Measurements from ENCODE around the gene ZNF76.

ZNF76 gene

GRCh38 chr6:35321091-35321490 is 61.6 kb downstream of the ZNF76 start:
- TF ChIP-seq TAF1 (IDR thresholded peaks at IDR 0.05; ENCODE audit: borderline replicate concordance, insufficient read depth, low read length): no peak
- no peak for TF ChIP-seq POLR2AphosphoS5 (IDR thresholded peaks at IDR 0.05; ENCODE audit: low read depth, low read length)
- TF ChIP-seq FOXP2 (optimal IDR thresholded peaks at IDR 0.05; ENCODE audit: borderline replicate concordance, extremely low read depth, extremely low read length, insufficient read depth): no peak
- no peak for TF ChIP-seq SIN3A (IDR thresholded peaks at IDR 0.05; ENCODE audit: borderline replicate concordance, insufficient read depth, low read length)
- no peak for TF ChIP-seq REST (IDR thresholded peaks at IDR 0.05; ENCODE audit: insufficient read depth in 1 of 2, low read depth in 2 of 2, low read length in 2 of 2)

GRCh38 chr6:35327349-35328027 is 68.0 kb downstream of the ZNF76 start:
- no peak for TF ChIP-seq SIN3A (IDR thresholded peaks at IDR 0.05; ENCODE audit: borderline replicate concordance, insufficient read depth, low read length)
- no peak for TF ChIP-seq REST (IDR thresholded peaks at IDR 0.05; ENCODE audit: insufficient read depth in 1 of 2, low read depth in 2 of 2, low read length in 2 of 2)
- no peak for TF ChIP-seq FOXP2 (optimal IDR thresholded peaks at IDR 0.05; ENCODE audit: borderline replicate concordance, extremely low read depth, extremely low read length, insufficient read depth)
- TF ChIP-seq TAF1 (IDR thresholded peaks at IDR 0.05; ENCODE audit: borderline replicate concordance, insufficient read depth, low read length): no peak
- no peak for TF ChIP-seq POLR2AphosphoS5 (IDR thresholded peaks at IDR 0.05; ENCODE audit: low read depth, low read length)

DNA sequence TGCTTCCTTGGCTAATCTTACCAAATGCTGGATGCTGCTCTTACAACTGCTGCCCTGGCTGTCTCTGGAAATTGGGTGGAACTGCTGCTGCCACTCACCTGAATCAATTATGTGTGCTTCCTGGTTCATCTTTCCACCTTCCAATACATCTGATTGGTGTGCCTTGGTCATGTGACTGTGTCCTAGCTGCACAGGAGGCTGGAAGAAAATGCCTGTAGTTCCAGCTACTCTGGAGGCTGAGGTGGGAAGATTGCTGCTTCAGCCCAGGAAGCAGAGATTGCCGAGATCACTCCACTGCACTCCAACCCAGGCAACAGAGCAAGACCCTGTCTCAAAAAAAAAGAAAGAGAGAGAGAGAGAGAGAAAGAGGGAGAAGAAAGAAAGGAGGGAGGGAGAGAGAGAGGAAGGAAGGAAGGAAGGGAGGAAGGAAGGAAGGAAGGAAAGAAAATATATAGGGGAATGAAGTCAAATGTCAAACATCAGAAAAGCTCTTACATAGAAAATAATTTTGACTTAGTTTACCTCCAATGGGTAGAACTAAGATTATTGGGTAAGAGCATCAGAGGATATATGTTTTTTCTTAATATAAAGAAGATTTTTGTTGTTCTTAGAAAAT is 68.7 kb downstream of the ZNF76 start:
- TF ChIP-seq FOXP2 (optimal IDR thresholded peaks at IDR 0.05; ENCODE audit: borderline replicate concordance, extremely low read depth, extremely low read length, insufficient read depth) (no peak), REST (IDR thresholded peaks at IDR 0.05; ENCODE audit: insufficient read depth in 1 of 2, low read depth in 2 of 2, low read length in 2 of 2) (no peak), TAF1 (IDR thresholded peaks at IDR 0.05; ENCODE audit: borderline replicate concordance, insufficient read depth, low read length) (no peak), POLR2AphosphoS5 (IDR thresholded peaks at IDR 0.05; ENCODE audit: low read depth, low read length) (no peak), SIN3A (IDR thresholded peaks at IDR 0.05; ENCODE audit: borderline replicate concordance, insufficient read depth, low read length) (no peak)

DNA sequence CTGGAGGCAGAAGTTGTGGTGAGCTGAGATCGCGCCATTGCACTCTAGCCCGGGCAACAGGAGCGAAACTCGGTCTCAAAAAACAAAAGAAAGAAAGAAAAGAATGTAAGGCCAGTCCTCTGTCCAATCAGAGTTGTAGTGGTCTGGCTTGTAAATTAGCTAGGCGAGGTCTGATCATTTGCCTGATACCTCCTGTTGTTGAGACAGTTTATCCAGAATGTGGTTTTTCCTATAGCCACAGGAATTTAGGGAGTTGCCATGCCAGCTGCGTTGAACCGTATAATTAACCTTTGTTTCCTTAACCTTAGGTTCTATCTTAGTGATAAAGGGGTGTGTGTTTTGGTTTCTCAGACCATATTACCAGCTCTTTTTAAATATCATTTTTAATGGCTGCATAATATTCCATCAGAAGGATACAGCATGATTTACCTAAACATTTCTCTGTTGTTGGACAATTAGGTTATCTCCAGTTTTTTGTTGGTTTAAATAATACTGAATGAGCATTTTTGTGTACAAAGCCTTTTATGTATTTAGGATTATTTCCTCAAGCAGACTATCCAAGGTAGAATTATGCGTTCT is 71.1 kb downstream of the ZNF76 start:
- TF ChIP-seq TAF1 (IDR thresholded peaks at IDR 0.05; ENCODE audit: borderline replicate concordance, insufficient read depth, low read length): no peak

GRCh38 chr6:35341557-35341956 is 82.0 kb downstream of the ZNF76 start:
- TF ChIP-seq FOXP2 (optimal IDR thresholded peaks at IDR 0.05; ENCODE audit: borderline replicate concordance, extremely low read depth, extremely low read length, insufficient read depth): no peak
- no peak for TF ChIP-seq REST (IDR thresholded peaks at IDR 0.05; ENCODE audit: insufficient read depth in 1 of 2, low read depth in 2 of 2, low read length in 2 of 2)
- no peak for TF ChIP-seq SIN3A (IDR thresholded peaks at IDR 0.05; ENCODE audit: borderline replicate concordance, insufficient read depth, low read length)
- TF ChIP-seq POLR2AphosphoS5 (IDR thresholded peaks at IDR 0.05; ENCODE audit: low read depth, low read length): no peak
- TF ChIP-seq TAF1 (IDR thresholded peaks at IDR 0.05; ENCODE audit: borderline replicate concordance, insufficient read depth, low read length): no peak

Data from PFSK-1 (cell line).